MG63 (cell line): ENCODE data around the gene GPR15LG. TPM values are rescaled to one million over a fixed set of nuclear protein-coding genes. Genes with fewer than 3 reads are reported as not detected.
"Not testable (repeated sequence)": the region's sequence is repeated elsewhere in the genome, so short reads cannot be mapped to it uniquely, and the experiment has no call there.

Experiments
- DNase-seq: peaks from one replicate; pipeline ENCODE4 v3.0.0-alpha.2; 2020
- H3K27me3 ChIP-seq: fragments of 250-450 bp; sonication (Bioruptor Pico); 2 replicates; pipeline ENCODE4 v1.5.1; 2020; ENCODE audit warnings: mild to moderate bottlenecking, moderate library complexity
- H3K36me3 ChIP-seq: fragments of 250-450 bp; sonication (Bioruptor Pico); 2 replicates; pipeline ENCODE4 v1.5.1; 2020; ENCODE audit warnings: mild to moderate bottlenecking, moderate library complexity
- H3K4me3 ChIP-seq: fragments of 250-450 bp; sonication (Bioruptor Pico); 2 replicates; pipeline ENCODE4 v1.5.1; 2020; ENCODE audit warnings: mild to moderate bottlenecking, moderate library complexity
- H3K9me3 ChIP-seq: fragments of 250-450 bp; sonication (Bioruptor Pico); 2 replicates; pipeline ENCODE4 v1.5.1; 2020; ENCODE audit warnings: mild to moderate bottlenecking, moderate library complexity
- total RNA-seq: library from RNA; depleted of rRNA; stranded (reverse); fragments of >200 nt; shearing (Covaris generic); gene quantifications from 2 replicates; pipeline ENCODE4 v1.2.3, GENCODE V29; 2014; ENCODE audit warnings: low replicate concordance

The GPR15LG gene
- total RNA-seq, 1 experiment from 2014 or later: not detected

DNA sequence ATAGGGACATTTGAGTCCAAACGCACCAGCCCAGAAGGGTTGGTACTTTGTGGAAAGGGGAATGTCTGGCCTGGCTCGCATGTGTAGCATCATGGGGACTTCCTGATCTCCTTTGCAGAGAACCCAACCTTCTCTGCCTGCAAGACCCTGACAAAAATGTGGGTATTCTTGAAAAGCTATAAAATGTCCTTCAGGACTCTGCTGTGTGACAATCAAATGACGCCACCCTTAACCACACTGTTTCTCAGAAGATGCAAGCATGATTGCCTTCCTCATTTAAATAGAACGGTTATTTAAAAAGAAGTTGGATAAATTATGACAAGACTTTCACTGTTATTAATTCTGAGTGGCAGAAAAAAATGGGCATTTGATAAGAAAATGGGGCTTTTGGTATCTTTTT, 15.1 kb upstream of the GPR15LG start:
- H3K4me3 ChIP-seq: no peak overlapping the region
- no peaks in the 10 kb centered on the region for H3K9me3 ChIP-seq
- no peak for DNase-seq
- peaks cover 13% of the 10 kb centered on the region for H3K36me3 ChIP-seq
- no peaks in the 10 kb centered on the region for H3K27me3 ChIP-seq

DNA sequence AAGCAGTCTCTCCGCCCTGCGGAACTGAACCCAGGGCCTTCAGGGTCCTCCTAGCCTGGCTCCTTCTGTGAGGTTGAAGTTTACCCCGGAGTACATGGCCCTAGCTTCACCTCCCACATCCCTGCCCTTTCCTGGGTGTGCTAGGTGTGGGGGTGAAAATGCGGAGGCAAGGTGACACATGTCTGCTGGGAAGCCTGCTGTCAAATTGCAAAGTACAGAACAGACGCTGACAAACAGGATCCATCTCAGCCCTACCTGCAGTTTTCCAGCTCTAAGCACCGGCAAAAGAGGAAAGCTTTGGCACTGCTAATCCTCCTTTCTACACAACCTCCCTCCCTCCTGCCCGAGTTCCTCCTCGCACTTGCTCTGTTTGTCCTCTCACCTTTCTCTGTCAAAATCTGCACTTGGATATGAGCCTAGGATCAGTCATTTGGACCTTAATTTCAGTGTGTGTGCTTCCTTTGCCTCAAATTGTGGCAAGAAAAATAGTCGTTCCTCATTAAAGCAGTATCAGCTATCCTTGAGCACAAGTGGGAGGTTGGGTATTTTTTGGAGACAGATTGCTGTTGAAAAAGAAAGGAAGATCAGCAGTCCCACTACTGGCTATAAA, 14.4 kb upstream of the GPR15LG start:
- no peak overlapping the region for H3K4me3 ChIP-seq
- H3K27me3 ChIP-seq: no peaks in the 10 kb centered on the region
- peaks cover 7% of the 10 kb centered on the region for H3K36me3 ChIP-seq
- no peaks in the 10 kb centered on the region for H3K9me3 ChIP-seq
- DNase-seq: no peak

DNA sequence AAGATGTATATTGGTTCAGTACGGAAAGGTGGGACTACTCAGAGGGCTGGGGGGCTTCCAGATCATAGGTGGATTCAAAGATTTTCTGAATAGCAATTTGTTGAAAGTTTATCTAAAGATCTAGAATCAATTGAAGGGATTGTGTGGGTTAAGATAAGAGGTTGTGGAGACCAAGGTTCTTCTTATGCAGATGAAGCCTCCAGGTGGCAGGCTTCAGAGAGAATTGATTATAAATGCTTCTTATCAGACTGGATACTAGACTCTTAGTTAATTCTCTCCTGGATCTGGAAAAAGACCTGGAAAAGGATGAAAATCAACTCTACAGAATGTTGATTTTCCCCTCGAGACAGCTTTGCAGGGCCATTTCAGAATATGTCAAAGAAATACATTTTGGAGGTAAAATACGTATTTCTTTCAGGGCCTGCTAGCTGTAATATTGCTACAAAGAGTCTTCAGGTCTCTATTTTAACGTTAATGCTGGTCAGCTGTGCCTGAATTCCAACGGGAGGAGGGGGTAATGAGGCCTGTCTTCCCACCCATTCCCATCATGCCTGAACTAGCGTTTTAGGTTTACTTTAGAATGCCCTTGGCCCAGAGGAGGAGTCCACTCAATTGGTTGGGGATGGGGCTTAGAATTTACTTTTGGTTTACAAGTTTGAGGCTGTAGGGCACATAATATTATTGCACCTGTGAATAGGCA, 12.8 kb upstream of the GPR15LG start:
- H3K9me3 ChIP-seq: no peaks in the 10 kb centered on the region
- H3K4me3 ChIP-seq: no peak overlapping the region
- no peaks in the 10 kb centered on the region for H3K27me3 ChIP-seq
- DNase-seq: no peak
- H3K36me3 ChIP-seq: no peaks in the 10 kb centered on the region

DNA sequence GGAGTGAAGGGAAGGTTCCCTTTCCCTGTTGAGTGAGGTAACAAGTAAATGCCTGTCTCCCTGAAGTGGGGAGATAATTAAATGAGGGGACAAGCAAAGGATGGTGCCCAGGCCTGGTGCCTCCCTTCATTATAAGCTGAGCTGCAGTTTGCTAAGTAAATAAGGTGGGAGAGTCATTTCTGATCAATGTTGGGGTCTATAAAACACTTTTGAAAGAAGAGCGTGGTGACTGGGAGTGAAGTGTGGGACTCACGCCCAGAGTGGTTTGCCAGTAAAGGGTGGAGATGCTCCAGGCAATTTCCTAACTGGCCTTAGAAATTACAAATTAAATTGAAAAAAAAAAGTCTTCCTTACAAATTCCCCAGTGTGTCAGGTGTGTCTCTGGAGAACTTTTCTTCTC, 9.6 kb upstream of the GPR15LG start:
- Histone ChIP-seq H3K36me3 (no peaks in the 10 kb centered on the region), H3K9me3 (no peaks in the 10 kb centered on the region), H3K4me3 (no peak overlapping the region), H3K27me3 (no peaks in the 10 kb centered on the region)
- DNase-seq: no peak

DNA sequence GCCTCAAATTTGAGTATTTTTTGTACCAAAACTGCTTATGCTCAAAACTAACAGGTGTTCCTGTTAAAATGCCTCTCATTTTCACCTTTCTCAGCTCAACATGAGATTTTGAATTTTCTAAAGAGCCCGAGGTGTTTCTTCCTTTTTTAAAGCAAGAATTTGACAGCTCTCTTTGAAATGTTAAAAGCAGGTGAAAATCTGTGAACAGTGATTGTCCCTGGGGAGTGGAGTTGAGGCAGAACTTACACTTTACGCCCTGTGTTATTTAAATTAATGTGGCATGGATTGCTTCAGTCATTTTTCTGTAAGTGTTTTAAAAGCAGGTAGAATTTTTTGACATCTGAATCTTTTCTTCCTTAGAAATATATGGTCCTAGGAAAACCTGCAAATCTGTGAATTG, 9.2 kb upstream of the GPR15LG start:
- DNase-seq: no peak
- no peak overlapping the region for H3K4me3 ChIP-seq
- H3K36me3 ChIP-seq: no peaks in the 10 kb centered on the region
- H3K27me3 ChIP-seq: no peaks in the 10 kb centered on the region
- no peaks in the 10 kb centered on the region for H3K9me3 ChIP-seq

DNA sequence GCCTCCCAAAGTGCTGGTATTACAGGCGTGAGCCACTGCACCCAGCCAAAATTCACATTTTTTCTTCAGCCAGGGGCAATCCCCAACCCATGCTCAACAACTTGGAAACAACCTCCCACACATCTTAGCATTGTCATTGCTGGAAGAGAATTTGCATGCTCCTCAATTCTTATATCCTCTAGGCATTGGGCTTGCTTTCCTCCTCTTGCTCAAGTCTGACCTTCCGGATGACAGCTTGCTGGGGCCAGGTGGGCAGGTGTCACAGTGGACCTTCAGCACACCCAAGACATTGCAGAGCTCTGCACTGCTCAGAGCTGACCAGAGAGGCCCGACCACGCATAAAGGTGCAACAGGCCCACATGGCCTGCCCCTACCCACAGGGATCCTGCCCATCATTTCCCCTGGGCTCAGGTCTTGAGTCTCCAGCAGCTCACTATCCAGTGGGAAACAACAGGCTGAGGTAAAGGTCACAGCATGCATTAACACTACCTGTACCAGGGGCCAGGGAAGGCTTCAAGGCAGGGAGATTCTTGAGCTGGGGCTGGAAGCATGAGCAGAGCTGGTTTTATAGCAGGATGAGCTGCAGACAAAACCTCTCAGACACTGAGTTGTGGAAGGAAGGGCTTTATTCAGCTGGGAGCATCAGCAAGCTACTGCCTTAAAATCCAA, 6.8 kb upstream of the GPR15LG start:
- Histone ChIP-seq H3K4me3 (no peak overlapping the region), H3K36me3 (no peaks in the 10 kb centered on the region), H3K27me3 (no peaks in the 10 kb centered on the region), H3K9me3 (no peaks in the 10 kb centered on the region)
- no peak for DNase-seq

DNA sequence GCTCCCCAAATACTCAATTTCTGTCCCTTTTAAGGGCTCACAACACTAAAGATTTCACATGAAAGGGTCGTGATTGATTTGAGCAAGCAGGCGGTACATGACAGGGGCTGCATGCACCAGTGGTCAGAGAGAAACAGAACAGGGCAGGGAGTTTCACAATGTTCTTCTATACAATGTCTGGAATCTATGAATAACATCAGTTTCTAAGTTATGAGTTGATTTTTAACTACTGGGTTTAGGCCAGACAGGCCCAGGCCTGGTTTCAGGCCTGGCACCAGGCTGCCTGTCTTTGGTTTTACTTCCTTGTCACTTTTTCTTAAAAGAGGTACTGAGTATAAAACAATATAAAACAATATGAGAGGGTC, 6.3 kb upstream of the GPR15LG start:
- not testable (repeated sequence) for DNase-seq, H3K36me3 ChIP-seq, H3K4me3 ChIP-seq

DNA sequence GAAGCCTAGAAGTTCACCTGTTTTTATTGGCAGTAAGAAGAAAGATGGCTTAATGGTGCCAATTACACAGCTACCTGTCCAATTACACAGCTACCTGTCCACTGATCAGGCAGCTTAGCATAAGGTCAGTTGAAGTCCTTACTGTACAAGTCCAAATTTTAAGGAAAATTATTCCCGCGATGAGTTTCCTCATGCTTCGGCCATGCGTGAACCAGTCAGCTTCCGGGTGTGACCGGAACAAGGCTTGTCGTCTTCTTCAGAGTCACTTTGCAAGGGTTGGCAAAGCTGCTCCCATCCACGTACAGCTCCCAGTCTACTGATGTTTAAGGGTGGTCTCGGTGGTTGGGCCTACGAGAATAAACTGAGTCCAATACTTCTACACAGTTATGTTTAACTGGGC, 5.2 kb upstream of the GPR15LG start:
- H3K36me3 ChIP-seq: not testable (repeated sequence)

More for the DNA sequence above, 6.3 kb upstream of the GPR15LG start:
- H3K9me3 ChIP-seq, H3K27me3 ChIP-seq: not testable (repeated sequence)

DNA sequence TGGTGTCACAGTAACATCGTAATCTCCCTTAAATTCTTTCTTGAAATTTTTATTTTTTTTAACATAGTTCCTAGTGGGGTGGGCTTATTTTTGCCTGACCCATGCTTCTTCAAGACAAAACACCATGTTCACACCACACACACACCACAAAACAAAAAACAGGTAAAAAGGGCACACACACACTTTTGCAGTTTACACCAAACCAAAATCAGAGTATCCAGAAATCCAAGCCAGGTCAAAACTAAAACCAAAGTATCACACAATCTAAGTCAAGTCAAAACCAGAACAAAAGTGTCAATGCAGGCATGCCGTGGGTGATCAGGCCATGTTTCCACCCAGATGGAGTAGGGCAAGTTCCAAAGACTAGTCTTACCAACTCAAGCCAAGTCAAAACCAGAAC, 2.4 kb upstream of the GPR15LG start:
- not testable (repeated sequence) for H3K9me3 ChIP-seq, H3K27me3 ChIP-seq, H3K36me3 ChIP-seq, H3K4me3 ChIP-seq, DNase-seq

More for the DNA sequence above, 5.2 kb upstream of the GPR15LG start:
- not testable (repeated sequence) for H3K9me3 ChIP-seq, H3K27me3 ChIP-seq, DNase-seq, H3K4me3 ChIP-seq

DNA sequence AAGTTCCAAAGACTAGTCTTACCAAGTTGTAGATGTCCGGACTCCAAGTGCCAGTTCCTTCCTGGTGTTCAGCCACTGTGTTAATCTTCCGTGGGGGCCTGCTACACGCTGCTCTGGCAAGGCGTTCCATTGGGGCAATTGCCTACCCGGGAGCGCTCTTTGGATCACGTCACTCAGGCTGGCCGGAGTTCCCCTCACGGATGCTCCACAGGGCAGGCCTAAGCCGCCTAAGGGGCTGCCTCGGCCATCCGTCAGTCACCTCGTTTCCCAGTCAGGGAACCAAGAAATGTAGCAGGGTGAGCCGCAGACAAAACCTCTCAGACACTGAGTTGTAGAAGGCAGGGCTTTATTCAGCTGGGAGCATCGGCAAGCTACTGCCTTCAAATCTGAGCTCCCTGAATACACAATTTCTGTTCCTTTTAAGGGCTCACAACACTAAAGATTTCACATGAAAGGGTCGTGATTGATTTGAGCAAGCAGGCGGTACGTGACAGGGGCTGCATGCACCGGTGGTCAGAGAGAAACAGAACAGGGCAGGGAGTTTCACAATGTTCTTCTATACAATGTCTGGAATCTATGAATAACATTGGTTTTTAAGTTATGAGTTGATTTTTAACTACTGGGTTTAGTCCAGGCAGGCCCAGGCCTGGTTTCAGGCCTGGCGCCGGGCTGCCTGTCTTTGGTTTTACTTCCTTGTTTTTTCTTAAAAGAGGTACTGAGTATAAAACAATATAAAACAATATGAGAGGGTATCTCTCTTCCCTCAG, 1.7 kb upstream of the GPR15LG start:
- not testable (repeated sequence) for H3K4me3 ChIP-seq, H3K36me3 ChIP-seq, H3K9me3 ChIP-seq, DNase-seq, H3K27me3 ChIP-seq

DNA sequence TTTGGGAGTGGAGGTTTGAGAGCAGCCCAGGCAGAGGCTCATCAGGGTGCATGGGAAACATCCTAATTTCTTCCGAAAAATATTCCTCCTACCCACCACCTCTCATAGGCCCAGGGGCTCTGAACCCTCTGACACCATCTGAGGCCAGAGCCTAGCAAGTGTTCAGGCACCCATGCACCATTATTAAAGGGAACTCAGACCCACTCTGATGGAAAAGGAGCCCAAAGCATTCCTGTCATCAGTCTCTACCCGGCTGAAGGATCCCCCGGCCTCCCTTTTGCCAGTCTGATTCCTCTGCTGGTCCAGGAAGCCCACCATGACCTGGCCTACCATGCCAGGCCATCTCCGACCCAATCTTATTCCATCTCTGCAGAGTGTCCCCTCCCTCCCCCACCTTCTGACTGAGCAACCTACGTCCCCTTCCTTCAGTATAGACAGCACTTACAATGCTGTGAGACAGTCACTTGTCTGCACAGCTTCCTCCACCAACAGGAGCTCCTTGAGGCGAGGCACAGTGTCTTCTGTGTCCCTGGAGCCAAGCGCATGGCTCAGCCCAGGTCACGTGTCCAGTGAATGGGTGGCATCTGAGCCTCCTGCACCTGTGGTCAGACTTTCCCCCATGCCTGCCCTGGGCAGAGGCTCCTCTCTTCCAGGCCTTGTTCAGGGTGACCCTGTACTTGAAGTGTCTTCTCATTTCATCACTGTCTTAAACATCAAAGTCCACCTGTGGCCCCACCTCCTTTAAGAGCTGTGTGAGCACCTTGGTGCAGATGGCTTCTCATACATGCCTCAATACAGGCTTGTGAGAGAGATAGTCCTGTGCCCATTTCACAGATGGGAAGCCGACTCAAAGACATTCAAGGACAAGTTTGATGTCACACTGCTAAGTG, 889 bp upstream of the GPR15LG start:
- no peaks in the 10 kb centered on the region for H3K36me3 ChIP-seq
- no peaks in the 10 kb centered on the region for H3K9me3 ChIP-seq
- DNase-seq: no peak

DNA sequence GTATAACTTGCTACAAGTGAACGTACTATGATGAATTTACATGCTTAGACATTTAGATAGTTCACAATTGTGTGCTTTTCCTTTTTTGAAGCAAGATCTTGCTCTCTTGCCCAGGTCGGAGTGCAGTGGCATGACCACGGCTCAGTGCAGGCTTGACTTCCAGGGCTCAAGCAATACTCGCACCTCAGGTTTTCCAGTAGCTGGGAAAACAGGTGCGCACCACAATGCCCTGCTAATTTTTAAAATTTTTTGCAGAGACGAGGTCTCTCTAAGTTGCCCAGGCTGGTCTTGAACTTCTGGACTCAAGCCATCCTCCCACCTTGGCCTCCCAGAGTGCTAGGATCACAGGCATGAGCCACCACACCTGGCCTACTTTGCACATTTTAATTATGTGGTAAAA, 1.8 kb downstream of the GPR15LG start:
- Histone ChIP-seq H3K4me3 (no peak overlapping the region), H3K36me3 (no peaks in the 10 kb centered on the region), H3K27me3 (no peaks in the 10 kb centered on the region), H3K9me3 (no peaks in the 10 kb centered on the region)
- DNase-seq: no peak

More for the DNA sequence above, 889 bp upstream of the GPR15LG start:
- no peak overlapping the region for H3K4me3 ChIP-seq
- no peaks in the 10 kb centered on the region for H3K27me3 ChIP-seq

DNA sequence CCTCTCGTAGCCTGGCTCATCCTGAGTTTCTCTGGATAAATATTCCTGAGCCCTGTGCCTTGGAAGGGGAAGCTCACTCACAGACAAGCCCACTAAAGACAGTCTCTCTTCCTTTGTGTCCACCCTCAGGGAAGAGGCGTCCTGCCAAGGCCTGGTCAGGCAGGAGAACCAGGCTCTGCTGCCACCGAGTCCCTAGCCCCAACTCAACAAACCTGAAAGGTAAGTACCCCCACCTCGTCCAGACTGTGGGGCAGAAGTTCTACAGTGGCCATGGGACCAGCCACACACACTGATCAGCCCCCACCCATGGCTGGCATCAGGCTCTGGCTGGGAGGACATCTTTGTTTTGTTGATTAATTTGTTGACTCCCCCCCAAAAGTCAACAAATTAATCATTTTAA, 2.8 kb downstream of the GPR15LG start:
- no peak for DNase-seq
- Histone ChIP-seq H3K27me3 (no peaks in the 10 kb centered on the region), H3K4me3 (no peak overlapping the region), H3K36me3 (no peaks in the 10 kb centered on the region), H3K9me3 (no peaks in the 10 kb centered on the region)

DNA sequence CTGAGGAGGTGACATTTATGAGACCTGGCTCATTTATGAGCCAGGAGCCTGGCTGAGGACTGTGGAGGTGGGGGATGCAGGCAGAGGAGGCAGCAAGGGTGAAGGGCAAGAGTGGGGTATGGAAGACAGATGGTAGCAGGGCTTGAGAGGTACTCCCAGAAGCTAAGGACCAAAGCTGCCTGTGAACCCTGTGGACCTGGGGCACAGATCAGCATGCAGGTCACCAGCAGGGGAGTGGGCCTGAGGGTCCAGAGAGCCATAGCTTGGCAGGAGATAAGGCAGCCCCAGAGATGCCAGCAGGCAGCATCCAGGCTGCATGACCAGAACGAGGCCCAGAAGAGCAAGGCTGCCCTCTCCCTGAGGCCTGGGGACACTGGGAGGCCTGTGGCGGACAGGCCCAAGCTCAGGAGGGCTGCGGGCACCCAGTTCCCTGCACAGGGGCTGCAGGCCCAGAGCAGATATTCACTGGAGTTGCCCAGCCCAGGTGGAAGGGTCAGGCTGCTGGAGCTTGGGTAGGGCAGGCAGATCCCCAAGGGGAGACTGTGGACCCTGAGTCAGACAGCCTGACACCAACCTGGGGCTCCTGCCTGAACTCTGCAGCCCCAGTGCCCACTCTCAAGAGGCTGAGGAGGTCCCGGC, 3.4 kb downstream of the GPR15LG start:
- no peaks in the 10 kb centered on the region for H3K27me3 ChIP-seq
- H3K36me3 ChIP-seq: no peaks in the 10 kb centered on the region
- H3K9me3 ChIP-seq: no peaks in the 10 kb centered on the region
- no peak overlapping the region for H3K4me3 ChIP-seq
- no peak for DNase-seq

DNA sequence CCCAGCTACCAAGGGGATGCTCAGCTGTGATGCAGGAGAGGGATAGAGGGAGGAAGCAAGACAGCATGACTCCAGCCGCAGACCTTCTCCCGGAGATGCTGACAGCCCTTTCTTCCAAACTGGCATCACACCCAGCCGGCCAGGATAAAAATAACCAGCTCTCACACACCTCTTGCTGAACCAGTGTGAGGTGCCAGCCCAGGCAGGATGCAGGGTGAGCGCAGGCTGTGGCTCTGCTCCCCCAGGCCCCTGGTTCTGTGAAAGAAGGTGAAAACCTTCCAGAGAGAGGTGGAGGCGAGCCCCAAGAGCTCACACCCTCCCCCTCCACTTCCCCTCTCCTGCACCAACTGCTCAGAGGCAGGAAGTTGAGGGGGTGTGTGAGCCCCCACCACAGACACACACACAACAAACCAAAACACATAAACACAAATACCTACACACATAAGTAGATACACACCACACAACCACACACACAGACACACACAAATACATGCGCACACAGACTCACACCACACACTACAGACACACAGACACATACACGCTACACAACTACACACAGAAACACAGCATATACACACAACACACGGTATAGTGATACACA, 4.0 kb downstream of the GPR15LG start:
- H3K36me3 ChIP-seq: no peaks in the 10 kb centered on the region
- no peaks in the 10 kb centered on the region for H3K27me3 ChIP-seq
- no peak for DNase-seq
- H3K4me3 ChIP-seq: no peak overlapping the region
- no peaks in the 10 kb centered on the region for H3K9me3 ChIP-seq

DNA sequence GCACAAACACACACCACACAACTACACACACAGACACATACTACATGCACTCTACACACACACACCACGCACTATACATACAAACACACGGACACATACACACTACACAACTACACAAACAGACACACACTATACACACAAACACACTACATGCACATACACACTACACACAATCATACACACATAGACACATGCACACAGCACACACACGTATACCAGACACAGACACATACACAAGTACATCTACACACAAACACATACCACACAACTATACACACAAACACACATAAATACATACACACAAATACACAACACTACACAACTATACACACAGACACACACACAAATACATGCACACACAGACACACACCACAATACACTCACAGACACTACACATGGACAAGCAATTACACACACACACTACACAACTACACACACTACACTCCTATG, 4.6 kb downstream of the GPR15LG start:
- H3K36me3 ChIP-seq: no peaks in the 10 kb centered on the region
- no peak for DNase-seq
- no peaks in the 10 kb centered on the region; the same call in 1 of the 2 replicates for H3K27me3 ChIP-seq
- no peaks in the 10 kb centered on the region for H3K9me3 ChIP-seq
- no peak overlapping the region for H3K4me3 ChIP-seq
